ENCODE measurements around the gene AP3B1. TPM values are rescaled to one million over a fixed set of nuclear protein-coding genes. Genes with fewer than 3 reads are reported as not detected.

AP3B1 gene
- total and polyA plus RNA-seq, 2 donors (not counting 1 experiment from before 2014, with no cell fraction given), result 50.5 to 66.9 TPM

DNA sequence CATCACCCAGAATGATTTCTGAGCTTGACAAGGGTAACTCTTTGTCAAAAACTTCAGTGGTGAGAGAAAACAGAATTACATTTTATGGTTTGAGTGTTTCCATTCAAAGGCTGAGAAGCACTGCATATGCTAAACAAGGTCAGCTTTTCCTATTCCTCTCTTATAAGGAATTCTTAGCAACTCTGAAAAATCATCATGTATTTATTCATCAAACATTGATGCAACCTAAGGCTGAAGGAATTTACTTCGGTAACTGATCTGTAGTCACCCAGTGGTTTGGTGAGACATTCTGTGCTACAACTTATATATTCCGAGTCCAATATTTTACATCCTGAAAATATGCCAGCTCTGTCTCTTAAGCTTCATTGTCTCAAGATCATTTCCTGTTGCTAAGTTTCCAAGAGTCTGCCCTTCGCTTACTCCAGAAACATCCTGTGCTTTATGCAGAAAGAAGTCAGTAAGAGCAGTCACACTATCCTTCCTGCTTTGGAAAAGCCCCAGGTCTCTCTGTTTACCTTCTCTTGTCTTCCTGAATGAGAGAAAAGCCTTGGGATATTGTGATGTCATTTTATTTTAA lies 341.8 kb downstream of the AP3B1 start:
- peaks cover 8% of the 10 kb centered on the region for H3K27me3 ChIP-seq (ENCODE audit: control insufficient read depth, insufficient read depth, low read length)
- no peak overlapping the region for H3K4me3 ChIP-seq (replicated peaks in 1 of 4; ENCODE audit: control extremely low read depth in 1 of 4, insufficient read depth in 1 of 4, low read depth in 3 of 4, low read length in 4 of 4)
- peak in 1 of 2 donors; percentile 53 for DNase-seq (ENCODE audit: low read depth in 2 of 2)
- H3K27ac ChIP-seq (ENCODE audit: insufficient read depth, low read length), result no peak overlapping the region
- H4K20me1 ChIP-seq (ENCODE audit: control insufficient read depth, extremely low read depth, insufficient read depth, low read length), result no peaks in the 10 kb centered on the region
- no peaks in the 10 kb centered on the region for H3K79me2 ChIP-seq (ENCODE audit: control insufficient read depth, insufficient read depth, low read length)
- TF ChIP-seq EZH2 (IDR thresholded peaks at IDR 0.05; ENCODE audit: low read length, missing control alignments), result no peak
- no peaks in the 10 kb centered on the region for H3K36me3 ChIP-seq (ENCODE audit: control insufficient read depth, insufficient read depth, low read length)
- H3K9me3 ChIP-seq (ENCODE audit: control insufficient read depth, insufficient read depth, low read depth, low read length), result no peaks in the 10 kb centered on the region
- H3K4me2 ChIP-seq (ENCODE audit: extremely low read depth, insufficient read depth, low read length), result no peak overlapping the region
- H3K4me1 ChIP-seq (ENCODE audit: control insufficient read depth, extremely low read depth, insufficient read depth, low read length), result no peaks in the 10 kb centered on the region
- no peak overlapping the region for H2AFZ ChIP-seq (ENCODE audit: low read length)
- no peak overlapping the region for H3K9ac ChIP-seq (ENCODE audit: insufficient read depth, low read length)

Other genes with a start within 250 kb of the AP3B1 start
- 44.9 and 60.6 TPM in 2 replicates for gene SCAMP1, start 65.9 kb upstream of the AP3B1 start, total RNA-seq
- gene SCAMP1, start 65.9 kb upstream of the AP3B1 start, polyA plus RNA-seq, result 24.1 and 44.3 TPM in 2 replicates

All from fibroblast of lung (primary cell).